Ishikawa (cell line): ENCODE results near the gene NEIL1.

Source experiments
- CEBPB ChIP-seq: IDR thresholded peaks from 2 replicates; pipeline ENCODE4 v1.6.1; 2012
- CREB1 ChIP-seq: IDR thresholded peaks from 2 replicates; pipeline ENCODE4 v1.6.1; 2012; ENCODE audit warnings: low read depth
- EP300 ChIP-seq: IDR thresholded peaks from 2 replicates; pipeline ENCODE4 v1.6.1; 2012; ENCODE audit warnings: borderline replicate concordance
- FOXM1 ChIP-seq: IDR thresholded peaks from 2 replicates; pipeline ENCODE4 v1.6.1; 2012; ENCODE audit warnings: low read depth, borderline replicate concordance
- RAD21 ChIP-seq: IDR thresholded peaks from 2 replicates; pipeline ENCODE4 v1.6.1; 2012; ENCODE audit warnings: low read depth
- REST ChIP-seq: IDR thresholded peaks from 2 replicates; pipeline ENCODE4 v1.6.1; 2012; ENCODE audit warnings: low read depth, mild to moderate bottlenecking
- TAF1 ChIP-seq: IDR thresholded peaks from 2 replicates; pipeline ENCODE4 v1.6.1; 2012; ENCODE audit warnings: low read depth, mild to moderate bottlenecking
- TCF12 ChIP-seq: IDR thresholded peaks from 2 replicates; pipeline ENCODE4 v1.6.1; 2012; ENCODE audit warnings: low read depth
- TEAD4 ChIP-seq: IDR thresholded peaks from 2 replicates; pipeline ENCODE4 v1.6.1; 2012
- YY1 ChIP-seq: IDR thresholded peaks from 2 replicates; pipeline ENCODE4 v1.6.1; 2012; ENCODE audit warnings: low read depth
- ZBTB7A ChIP-seq: IDR thresholded peaks from 2 replicates; pipeline ENCODE4 v1.6.1; 2012; ENCODE audit warnings: low read depth
- TF ChIP-seq, protein P1 (sequence below): IDR thresholded peaks from 2 replicates; pipeline ENCODE4 v1.6.1; 2012
- TF ChIP-seq, protein P2 (sequence below): IDR thresholded peaks from 2 replicates; pipeline ENCODE4 v1.6.1; 2012

GRCh38 chr15:75350601-75351361 lies 3.9 kb downstream of the NEIL1 start:
- TF ChIP-seq TCF12 (no peak), YY1 (no peak), REST (no peak), TEAD4 (no peak), TAF1 (no peak), CEBPB (no peak), ZBTB7A (no peak), RAD21 (no peak), CREB1 (no peak), EP300 (no peak), FOXM1 (no peak)
- TF ChIP-seq, protein P1, sequence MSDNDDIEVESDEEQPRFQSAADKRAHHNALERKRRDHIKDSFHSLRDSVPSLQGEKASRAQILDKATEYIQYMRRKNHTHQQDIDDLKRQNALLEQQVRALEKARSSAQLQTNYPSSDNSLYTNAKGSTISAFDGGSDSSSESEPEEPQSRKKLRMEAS = no peak
- TF ChIP-seq, protein P2, sequence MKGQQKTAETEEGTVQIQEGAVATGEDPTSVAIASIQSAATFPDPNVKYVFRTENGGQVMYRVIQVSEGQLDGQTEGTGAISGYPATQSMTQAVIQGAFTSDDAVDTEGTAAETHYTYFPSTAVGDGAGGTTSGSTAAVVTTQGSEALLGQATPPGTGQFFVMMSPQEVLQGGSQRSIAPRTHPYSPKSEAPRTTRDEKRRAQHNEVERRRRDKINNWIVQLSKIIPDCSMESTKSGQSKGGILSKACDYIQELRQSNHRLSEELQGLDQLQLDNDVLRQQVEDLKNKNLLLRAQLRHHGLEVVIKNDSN = no peak
